ENCODE measurements around the gene DGKG. TPM values are rescaled to one million over a fixed set of nuclear protein-coding genes. Genes with fewer than 3 reads are reported as not detected.

The DGKG gene
- total RNA-seq, 6 experiments from 2014 or later = 1.5 to 3.6 (median 2.0) TPM

GRCh38 chr3:186236357-186237020 lies 125.5 kb downstream of the DGKG start:
- intact Hi-C loops (cut with DNase I) = no loop called here
- H3K36me3 ChIP-seq = no peaks in the 10 kb centered on the region
- WGBS (ENCODE audit: insufficient coverage, low coverage, low lambda C conversion rate, missing lambda C conversion rate) = 82% methylated on average over 6 of the region's 6 CpGs
- DNase-seq (no peak), ATAC-seq (no peak)
- TF ChIP-seq CTCF (IDR thresholded peaks at IDR 0.05) (no peak), POLR2A (IDR thresholded peaks at IDR 0.05) (no peak)
- no peak overlapping the region for H3K4me3 ChIP-seq
- no peaks in the 10 kb centered on the region for H3K27me3 ChIP-seq
- no peaks in the 10 kb centered on the region for H3K9me3 ChIP-seq
- no peak overlapping the region for H3K27ac ChIP-seq
- H3K4me1 ChIP-seq = no peaks in the 10 kb centered on the region

GRCh38 chr3:186235554-186235953 lies 126.5 kb downstream of the DGKG start:
- Histone ChIP-seq H3K4me1 (no peaks in the 10 kb centered on the region), H3K36me3 (no peaks in the 10 kb centered on the region), H3K9me3 (no peaks in the 10 kb centered on the region), H3K4me3 (no peak overlapping the region), H3K27ac (no peak overlapping the region), H3K27me3 (no peaks in the 10 kb centered on the region)
- ATAC-seq = peak in 1 of 4 donors; percentile 22
- TF ChIP-seq POLR2A (IDR thresholded peaks at IDR 0.05) = no peak
- DNase-seq = no peak
- WGBS (ENCODE audit: insufficient coverage, low coverage, low lambda C conversion rate, missing lambda C conversion rate) = 48% methylated on average over 4 of the region's 5 CpGs
- intact Hi-C loops (cut with DNase I) = no loop called here

DNA sequence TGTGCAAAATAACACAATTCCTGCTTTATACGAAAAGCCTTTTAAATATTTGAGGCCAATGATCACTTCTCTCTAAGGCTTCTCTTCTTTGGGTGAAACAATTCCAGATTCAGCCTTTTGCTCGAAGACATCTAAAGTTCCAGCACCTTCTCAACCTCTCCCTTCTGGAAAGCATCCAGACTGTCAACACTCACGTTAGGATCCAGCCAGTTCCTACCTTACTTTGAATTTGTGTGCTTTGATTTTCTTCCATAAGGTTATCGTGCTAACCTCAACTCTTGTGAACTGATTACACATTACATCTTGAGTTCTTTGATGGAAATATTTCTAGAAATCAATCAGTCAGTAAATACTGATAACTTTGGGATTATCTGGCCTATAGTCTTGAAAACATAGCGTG lies 127.9 kb downstream of the DGKG start:
- no peak for TF ChIP-seq CTCF (IDR thresholded peaks at IDR 0.05)
- TF ChIP-seq POLR2A (IDR thresholded peaks at IDR 0.05) = no peak
- Histone ChIP-seq H3K4me3 (no peak overlapping the region), H3K4me1 (no peaks in the 10 kb centered on the region), H3K27ac (no peak overlapping the region), H3K36me3 (no peaks in the 10 kb centered on the region), H3K27me3 (no peaks in the 10 kb centered on the region), H3K9me3 (no peaks in the 10 kb centered on the region)
- WGBS (ENCODE audit: insufficient coverage, low coverage, low lambda C conversion rate, missing lambda C conversion rate) = 57% methylated on average over 5 of the region's 5 CpGs
- no peak for DNase-seq
- intact Hi-C loops (cut with DNase I) = no loop called here
- ATAC-seq = no peak

DNA sequence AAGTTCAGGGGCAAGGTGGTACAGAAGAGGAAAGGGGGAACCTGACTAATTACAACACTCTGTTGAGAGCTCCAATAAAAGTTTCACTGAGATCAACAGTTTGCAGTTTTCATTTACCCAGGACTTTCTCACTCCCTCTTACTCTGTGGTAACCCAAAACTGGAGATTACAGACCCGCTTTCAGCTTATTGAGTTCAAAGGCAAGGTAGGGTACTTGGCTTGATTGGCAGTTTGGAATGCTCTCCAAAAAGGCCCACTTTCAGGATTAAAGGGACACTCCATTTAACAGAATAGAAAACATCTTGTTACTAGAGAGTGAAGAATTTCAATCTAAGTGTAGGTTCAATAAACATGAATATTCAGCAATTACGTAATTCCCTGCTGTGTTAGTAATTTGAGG lies 135.6 kb downstream of the DGKG start:
- WGBS (ENCODE audit: insufficient coverage, low coverage, low lambda C conversion rate, missing lambda C conversion rate) = 64% methylated on average over 2 of the region's 2 CpGs
- no peaks in the 10 kb centered on the region for H3K4me1 ChIP-seq
- no peaks in the 10 kb centered on the region for H3K27me3 ChIP-seq
- ATAC-seq = no peak
- no peaks in the 10 kb centered on the region for H3K9me3 ChIP-seq
- TF ChIP-seq POLR2A (IDR thresholded peaks at IDR 0.05) (no peak), CTCF (IDR thresholded peaks at IDR 0.05) (no peak)
- no peak overlapping the region for H3K27ac ChIP-seq
- DNase-seq = no peak
- intact Hi-C loops (cut with DNase I) = no loop called here
- H3K36me3 ChIP-seq = no peaks in the 10 kb centered on the region
- no peak overlapping the region for H3K4me3 ChIP-seq

DNA sequence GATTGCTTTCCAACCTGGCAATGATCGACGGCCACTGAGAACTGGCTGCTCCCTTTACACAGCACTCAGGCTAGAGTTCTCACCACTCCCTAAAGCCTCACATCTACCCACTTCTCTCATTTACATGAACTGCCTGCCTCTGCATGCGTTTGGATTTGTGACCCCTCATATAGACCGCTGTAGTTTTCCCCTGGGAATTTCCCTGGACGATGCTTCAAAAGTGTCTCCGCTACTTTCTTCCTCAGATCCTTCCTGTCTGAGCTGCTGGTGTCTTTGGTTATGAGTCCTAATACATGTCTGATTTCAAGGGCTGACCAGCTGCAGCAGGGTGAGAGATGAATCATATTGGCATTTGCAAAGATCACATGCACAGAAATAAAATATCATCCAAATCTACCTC lies 136.4 kb downstream of the DGKG start:
- intact Hi-C loops (cut with DNase I) = no loop called here
- ATAC-seq (no peak), DNase-seq (no peak)
- H3K27me3 ChIP-seq = no peaks in the 10 kb centered on the region
- no peak overlapping the region for H3K27ac ChIP-seq
- no peaks in the 10 kb centered on the region for H3K9me3 ChIP-seq
- no peaks in the 10 kb centered on the region for H3K4me1 ChIP-seq
- 45% methylated on average over 5 of the region's 6 CpGs for WGBS (ENCODE audit: insufficient coverage, low coverage, low lambda C conversion rate, missing lambda C conversion rate)
- no peaks in the 10 kb centered on the region for H3K36me3 ChIP-seq
- TF ChIP-seq POLR2A (IDR thresholded peaks at IDR 0.05) (no peak), CTCF (IDR thresholded peaks at IDR 0.05) (no peak)
- H3K4me3 ChIP-seq = no peak overlapping the region

All from right lobe of liver (tissue), 6 donors.